HL-60 (cell line): ENCODE measurements around the gene ITIH3.

Experiments
- DNase-seq, 2 experiments: peaks; one replicate each; pipeline ENCODE4 v3.0.0-alpha.2; 2010 to 2020; ENCODE audit warnings: low read depth in 1 of 2, low spot score in 1 of 2
- H3K27ac ChIP-seq: fragments of 250-450 bp; sonication (Bioruptor Pico); replicated peaks from 2 replicates; pipeline ENCODE4 v1.5.1; 2020; ENCODE audit warnings: mild to moderate bottlenecking, moderate library complexity
- H3K27me3 ChIP-seq: fragments of 250-450 bp; sonication (Bioruptor Pico); 2 replicates; pipeline ENCODE4 v1.5.1; 2021; ENCODE audit warnings: mild to moderate bottlenecking, moderate library complexity; ENCODE audit not compliant: insufficient read depth, poor library complexity, severe bottlenecking
- H3K4me3 ChIP-seq: replicated peaks from 2 replicates; pipeline ENCODE4 v1.5.1; 2011; ENCODE audit warnings: mild to moderate bottlenecking, control low read depth, low read length; ENCODE audit not compliant: insufficient read depth
- GABPA ChIP-seq: IDR thresholded peaks from 2 replicates; pipeline ENCODE4 v1.6.1; 2012; ENCODE audit warnings: low read depth
- POLR2AphosphoS5 ChIP-seq: IDR thresholded peaks from 2 replicates; pipeline ENCODE4 v1.6.1; 2012; ENCODE audit warnings: low read depth
- SPI1 ChIP-seq: IDR thresholded peaks from 2 replicates; pipeline ENCODE4 v1.6.1; 2012; ENCODE audit warnings: low read depth, mild to moderate bottlenecking, borderline replicate concordance
- TF ChIP-seq, protein P1 (sequence below): IDR thresholded peaks from 2 replicates; pipeline ENCODE4 v1.6.1; 2012; ENCODE audit warnings: low read depth; ENCODE audit not compliant: insufficient replicate concordance
- TF ChIP-seq, protein P2 (sequence below): IDR thresholded peaks from one replicate; pipeline ENCODE4 v1.5.1; 2011; ENCODE audit warnings: low read length, control low read depth, inconsistent platforms; ENCODE audit not compliant: insufficient read depth

ITIH3 gene

GRCh38 chr3:52786330-52787215 is 8.0 kb upstream of the ITIH3 start:
- TF ChIP-seq, protein P1, sequence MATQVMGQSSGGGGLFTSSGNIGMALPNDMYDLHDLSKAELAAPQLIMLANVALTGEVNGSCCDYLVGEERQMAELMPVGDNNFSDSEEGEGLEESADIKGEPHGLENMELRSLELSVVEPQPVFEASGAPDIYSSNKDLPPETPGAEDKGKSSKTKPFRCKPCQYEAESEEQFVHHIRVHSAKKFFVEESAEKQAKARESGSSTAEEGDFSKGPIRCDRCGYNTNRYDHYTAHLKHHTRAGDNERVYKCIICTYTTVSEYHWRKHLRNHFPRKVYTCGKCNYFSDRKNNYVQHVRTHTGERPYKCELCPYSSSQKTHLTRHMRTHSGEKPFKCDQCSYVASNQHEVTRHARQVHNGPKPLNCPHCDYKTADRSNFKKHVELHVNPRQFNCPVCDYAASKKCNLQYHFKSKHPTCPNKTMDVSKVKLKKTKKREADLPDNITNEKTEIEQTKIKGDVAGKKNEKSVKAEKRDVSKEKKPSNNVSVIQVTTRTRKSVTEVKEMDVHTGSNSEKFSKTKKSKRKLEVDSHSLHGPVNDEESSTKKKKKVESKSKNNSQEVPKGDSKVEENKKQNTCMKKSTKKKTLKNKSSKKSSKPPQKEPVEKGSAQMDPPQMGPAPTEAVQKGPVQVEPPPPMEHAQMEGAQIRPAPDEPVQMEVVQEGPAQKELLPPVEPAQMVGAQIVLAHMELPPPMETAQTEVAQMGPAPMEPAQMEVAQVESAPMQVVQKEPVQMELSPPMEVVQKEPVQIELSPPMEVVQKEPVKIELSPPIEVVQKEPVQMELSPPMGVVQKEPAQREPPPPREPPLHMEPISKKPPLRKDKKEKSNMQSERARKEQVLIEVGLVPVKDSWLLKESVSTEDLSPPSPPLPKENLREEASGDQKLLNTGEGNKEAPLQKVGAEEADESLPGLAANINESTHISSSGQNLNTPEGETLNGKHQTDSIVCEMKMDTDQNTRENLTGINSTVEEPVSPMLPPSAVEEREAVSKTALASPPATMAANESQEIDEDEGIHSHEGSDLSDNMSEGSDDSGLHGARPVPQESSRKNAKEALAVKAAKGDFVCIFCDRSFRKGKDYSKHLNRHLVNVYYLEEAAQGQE: no peak
- no peak for TF ChIP-seq SPI1
- no peak for TF ChIP-seq POLR2AphosphoS5
- TF ChIP-seq GABPA: no peak
- TF ChIP-seq, protein P2, sequence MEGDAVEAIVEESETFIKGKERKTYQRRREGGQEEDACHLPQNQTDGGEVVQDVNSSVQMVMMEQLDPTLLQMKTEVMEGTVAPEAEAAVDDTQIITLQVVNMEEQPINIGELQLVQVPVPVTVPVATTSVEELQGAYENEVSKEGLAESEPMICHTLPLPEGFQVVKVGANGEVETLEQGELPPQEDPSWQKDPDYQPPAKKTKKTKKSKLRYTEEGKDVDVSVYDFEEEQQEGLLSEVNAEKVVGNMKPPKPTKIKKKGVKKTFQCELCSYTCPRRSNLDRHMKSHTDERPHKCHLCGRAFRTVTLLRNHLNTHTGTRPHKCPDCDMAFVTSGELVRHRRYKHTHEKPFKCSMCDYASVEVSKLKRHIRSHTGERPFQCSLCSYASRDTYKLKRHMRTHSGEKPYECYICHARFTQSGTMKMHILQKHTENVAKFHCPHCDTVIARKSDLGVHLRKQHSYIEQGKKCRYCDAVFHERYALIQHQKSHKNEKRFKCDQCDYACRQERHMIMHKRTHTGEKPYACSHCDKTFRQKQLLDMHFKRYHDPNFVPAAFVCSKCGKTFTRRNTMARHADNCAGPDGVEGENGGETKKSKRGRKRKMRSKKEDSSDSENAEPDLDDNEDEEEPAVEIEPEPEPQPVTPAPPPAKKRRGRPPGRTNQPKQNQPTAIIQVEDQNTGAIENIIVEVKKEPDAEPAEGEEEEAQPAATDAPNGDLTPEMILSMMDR: no peak
- Histone ChIP-seq H3K4me3 (no peak overlapping the region), H3K27me3 (no peaks in the 10 kb centered on the region), H3K27ac (no peak overlapping the region)
- no peak for DNase-seq

DNA sequence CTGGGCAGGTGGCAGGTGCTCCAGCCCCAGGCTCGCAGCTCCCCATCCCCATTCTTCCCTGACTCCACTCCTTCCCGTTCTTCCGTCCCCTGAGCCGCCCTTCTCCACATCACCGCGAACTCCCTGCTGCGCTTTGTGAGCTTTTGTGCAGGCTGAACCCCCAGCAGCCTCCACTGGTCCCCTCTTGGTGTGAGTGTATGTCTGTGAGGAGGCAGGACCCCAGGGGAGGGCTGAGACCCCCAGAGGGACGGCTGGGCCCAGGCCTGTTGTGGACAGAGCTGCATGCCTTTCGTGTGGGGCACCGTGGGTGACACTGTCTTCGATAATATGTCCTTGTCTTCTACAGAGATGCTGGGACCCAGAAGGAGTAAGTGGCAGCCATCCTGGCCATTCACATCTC is 7.3 kb upstream of the ITIH3 start:
- H3K27me3 ChIP-seq: no peaks in the 10 kb centered on the region
- H3K27ac ChIP-seq: no peak overlapping the region
- TF ChIP-seq SPI1 (no peak), POLR2AphosphoS5 (no peak)
- no peak for DNase-seq
- no peak overlapping the region for H3K4me3 ChIP-seq

GRCh38 chr3:52787672-52788625 is 6.6 kb upstream of the ITIH3 start:
- no peak for TF ChIP-seq SPI1
- TF ChIP-seq, protein P2: no peak
- TF ChIP-seq, protein P1: no peak
- TF ChIP-seq GABPA: no peak
- no peak for TF ChIP-seq POLR2AphosphoS5
- no peak for DNase-seq

More at GRCh38 chr3:52787672-52788625, 6.6 kb upstream of the ITIH3 start:
- H3K4me3 ChIP-seq: no peak overlapping the region
- no peak overlapping the region for H3K27ac ChIP-seq
- no peaks in the 10 kb centered on the region for H3K27me3 ChIP-seq
